Lung (tissue), 12 donors: Measurements from ENCODE around the gene UGT8. TPM values are rescaled to one million over a fixed set of nuclear protein-coding genes. Genes with fewer than 3 reads are reported as not detected.

Source experiments
- ATAC-seq: fragments of 200-7000 bp; cut with Tn5 transposase; one replicate; pipeline ENCODE4 v1.9.1; 2020; ENCODE audit warnings: moderate number of reproducible peaks; ENCODE audit not compliant: insufficient read depth, low FRiP score
- DNase-seq, 3 donors: peaks; one replicate each; pipeline ENCODE4 v3.0.0-alpha.2; 2013 to 2017
- H3K27ac ChIP-seq, 2 donors: one replicate each; pipeline ENCODE4 v1.5.1; 2013; ENCODE audit warnings: mild to moderate bottlenecking in 2 of 2, moderate library complexity in 2 of 2, control low read depth in 1 of 2, inconsistent platforms in 1 of 2, low read depth in 1 of 2, low read length in 1 of 2
- H3K27me3 ChIP-seq, 3 donors: one replicate each; pipeline ENCODE4 v1.5.1; 2013; ENCODE audit warnings: low read length in 2 of 3; ENCODE audit not compliant: control insufficient read depth in 3 of 3, insufficient read depth in 3 of 3
- H3K36me3 ChIP-seq, 4 donors: one replicate each; pipeline ENCODE4 v1.5.1; 2013; ENCODE audit warnings: low read length in 4 of 4, mild to moderate bottlenecking in 1 of 4, moderate library complexity in 1 of 4; ENCODE audit not compliant: control insufficient read depth in 4 of 4, insufficient read depth in 4 of 4
- H3K4me1 ChIP-seq, 5 donors: one replicate each; pipeline ENCODE4 v1.5.1; 2013; ENCODE audit warnings: low read length in 5 of 5, mild to moderate bottlenecking in 2 of 5, moderate library complexity in 1 of 5; ENCODE audit not compliant: control insufficient read depth in 5 of 5, insufficient read depth in 5 of 5
- H3K4me3 ChIP-seq: one replicate; pipeline ENCODE4 v1.5.1; 2013; ENCODE audit warnings: mild to moderate bottlenecking, control low read depth, moderate library complexity
- H3K9ac ChIP-seq, 2 donors: one replicate each; pipeline ENCODE4 v1.5.1; 2013; ENCODE audit warnings: low read length in 2 of 2, control low read depth in 1 of 2; ENCODE audit not compliant: insufficient read depth in 1 of 2
- H3K9me3 ChIP-seq, 4 donors: one replicate each; pipeline ENCODE4 v1.5.1; 2013; ENCODE audit warnings: low read length in 3 of 4, mild to moderate bottlenecking in 1 of 4, moderate library complexity in 1 of 4; ENCODE audit not compliant: control insufficient read depth in 4 of 4, insufficient read depth in 3 of 4
- WGBS, 2 donors: extraction: QIAGEN DNeasy Blood & Tissue Kit; methylation state at CpG; one replicate each; pipeline ENCODE4 v1.1.7; 2013; 5-methylcytosine and 5-hydroxymethylcytosine counted together
- polyA plus RNA-seq, 2 donors: library from polyadenylated mRNA; stranded (reverse); fragments of 200-250 nt; gene quantifications; one replicate each; pipeline ENCODE4 v1.2.1, GENCODE V29; 2013
- total RNA-seq, 2 donors: library from RNA; depleted of rRNA in 1 of 2; stranded (reverse); fragments of >200 nt in 1 of 2; gene quantifications; one replicate each; pipeline ENCODE4 v1.2.1, GENCODE V29; 2014 to 2021
- TF ChIP-seq, protein P1 (sequence below): IDR thresholded peaks from 2 replicates; pipeline ENCODE4 v1.5.1; 2012; ENCODE audit warnings: mild to moderate bottlenecking; ENCODE audit errors: control extremely low read depth, extremely low read depth
- donor health status: control.
- donor health status: control.
- donor health status: Bipolar disorder and iron deficiency.
- donor health status: healthy.
- donor health status: DM: yes; HTN: yes; CAD: no.

Gene UGT8
- total and polyA plus RNA-seq, 4 donors: 0.37 to 9.9 (median 1.8) TPM

DNA sequence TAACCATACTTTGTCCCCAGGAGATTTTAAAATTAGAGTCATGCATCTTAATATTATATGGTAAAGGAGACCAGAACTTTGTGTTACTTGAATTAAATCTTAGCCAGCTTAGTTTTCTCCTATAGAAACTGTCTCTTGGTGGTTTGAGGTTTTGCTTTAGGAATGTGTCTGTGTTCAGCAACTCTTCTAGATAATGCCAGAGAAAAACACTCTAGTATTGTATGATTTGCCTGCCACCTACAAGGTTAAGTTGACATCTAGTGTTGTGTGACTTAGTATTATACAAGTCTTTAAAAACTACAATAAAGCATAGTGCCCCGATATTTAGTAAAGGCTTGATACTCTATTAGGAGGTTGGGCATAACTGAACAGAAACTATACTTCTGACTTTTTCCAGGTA lies 2.1 kb downstream of the UGT8 start:
- Histone ChIP-seq H3K27ac (no peak overlapping the region), H3K27me3 (peaks cover 3 to 37% (median 27%) of the 10 kb centered on the region in 3 donors)

DNA sequence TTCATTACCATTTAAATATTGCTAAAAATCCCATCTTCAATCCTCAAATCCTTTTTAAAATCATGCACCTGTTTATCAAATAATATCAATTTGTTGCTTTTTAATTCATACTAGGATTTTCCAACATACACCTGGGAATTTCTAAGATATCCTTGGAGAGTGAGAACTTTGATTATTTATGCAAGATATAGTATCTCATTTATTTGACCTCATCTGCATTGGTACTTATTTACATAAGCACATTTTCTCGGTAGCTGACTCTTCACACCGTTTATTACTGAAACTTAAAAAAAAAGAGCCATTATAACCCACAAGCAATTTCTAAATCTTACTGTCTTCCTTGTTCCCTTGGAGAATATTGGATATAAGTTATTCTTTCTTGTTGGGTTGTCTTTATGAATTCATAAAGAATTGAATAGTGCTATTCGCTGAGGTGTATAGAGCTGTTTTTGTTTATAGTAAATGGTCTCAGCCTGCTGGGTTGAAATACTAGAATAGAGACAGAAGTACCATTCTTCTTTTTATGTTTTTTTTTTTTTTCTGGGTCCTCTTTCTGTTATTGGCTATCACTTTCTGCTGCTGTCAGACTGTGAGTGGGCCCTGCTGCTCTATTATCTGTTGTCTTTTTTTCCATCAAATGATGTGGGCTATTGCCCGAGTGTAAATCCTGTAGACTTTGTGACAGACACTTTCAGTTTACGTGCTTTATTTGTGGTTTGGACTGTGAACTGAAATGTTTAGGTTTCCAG lies 2.9 kb downstream of the UGT8 start:
- Histone ChIP-seq H3K36me3 (no peaks in the 10 kb centered on the region), H3K27me3 (peaks cover 3 to 37% (median 27%) of the 10 kb centered on the region in 3 donors), H3K9me3 (peaks cover 0 to 3% (median 0%) of the 10 kb centered on the region in 4 donors), H3K4me3 (no peak overlapping the region), H3K4me1 (peaks cover 0 to 12% (median 0%) of the 10 kb centered on the region in 5 donors), H3K27ac (no peak overlapping the region), H3K9ac (no peak overlapping the region)
- no peak for DNase-seq
- TF ChIP-seq, protein P1, sequence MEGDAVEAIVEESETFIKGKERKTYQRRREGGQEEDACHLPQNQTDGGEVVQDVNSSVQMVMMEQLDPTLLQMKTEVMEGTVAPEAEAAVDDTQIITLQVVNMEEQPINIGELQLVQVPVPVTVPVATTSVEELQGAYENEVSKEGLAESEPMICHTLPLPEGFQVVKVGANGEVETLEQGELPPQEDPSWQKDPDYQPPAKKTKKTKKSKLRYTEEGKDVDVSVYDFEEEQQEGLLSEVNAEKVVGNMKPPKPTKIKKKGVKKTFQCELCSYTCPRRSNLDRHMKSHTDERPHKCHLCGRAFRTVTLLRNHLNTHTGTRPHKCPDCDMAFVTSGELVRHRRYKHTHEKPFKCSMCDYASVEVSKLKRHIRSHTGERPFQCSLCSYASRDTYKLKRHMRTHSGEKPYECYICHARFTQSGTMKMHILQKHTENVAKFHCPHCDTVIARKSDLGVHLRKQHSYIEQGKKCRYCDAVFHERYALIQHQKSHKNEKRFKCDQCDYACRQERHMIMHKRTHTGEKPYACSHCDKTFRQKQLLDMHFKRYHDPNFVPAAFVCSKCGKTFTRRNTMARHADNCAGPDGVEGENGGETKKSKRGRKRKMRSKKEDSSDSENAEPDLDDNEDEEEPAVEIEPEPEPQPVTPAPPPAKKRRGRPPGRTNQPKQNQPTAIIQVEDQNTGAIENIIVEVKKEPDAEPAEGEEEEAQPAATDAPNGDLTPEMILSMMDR: no peak
- ATAC-seq: no peak
- 77 to 82% methylated on average over 5 of the region's 5 CpGs for WGBS, 2 donors

More for the DNA sequence above, 2.1 kb downstream of the UGT8 start:
- WGBS, 2 donors: 82 to 89% methylated on average over 1 of the region's 1 CpG
- Histone ChIP-seq H3K4me3 (no peak overlapping the region), H3K9me3 (peaks cover 0 to 3% (median 0%) of the 10 kb centered on the region in 4 donors), H3K9ac (no peak overlapping the region), H3K36me3 (no peaks in the 10 kb centered on the region), H3K4me1 (peaks cover 0 to 12% (median 0%) of the 10 kb centered on the region in 5 donors)
- DNase-seq (no peak), ATAC-seq (no peak)
- TF ChIP-seq, protein P1: no peak

DNA sequence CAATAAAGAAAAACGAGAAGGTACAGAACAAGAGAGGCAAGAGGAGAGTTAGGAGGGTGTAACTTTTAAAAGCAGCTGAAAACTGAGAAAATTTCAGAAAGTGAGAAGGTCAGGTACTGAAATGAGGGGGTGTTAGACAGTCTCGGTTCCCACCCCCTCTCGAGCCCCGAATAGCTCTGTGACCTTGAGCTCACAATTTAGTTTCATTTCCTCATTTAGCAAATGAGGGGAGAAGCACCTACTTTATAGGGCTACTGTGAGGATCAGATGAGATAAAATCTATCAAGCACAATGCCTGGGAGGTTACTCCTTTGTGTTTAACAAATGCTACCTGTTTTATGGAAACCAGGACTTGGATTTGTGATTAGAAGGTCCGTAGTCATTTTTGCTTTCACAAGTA lies 4.9 kb downstream of the UGT8 start:
- Histone ChIP-seq H3K4me3 (no peak overlapping the region), H3K36me3 (no peaks in the 10 kb centered on the region), H3K9ac (no peak overlapping the region), H3K27me3 (peaks cover 0 to 25% (median 15%) of the 10 kb centered on the region in 3 donors), H3K4me1 (peaks cover 0 to 11% (median 0%) of the 10 kb centered on the region in 5 donors), H3K27ac (no peak overlapping the region), H3K9me3 (peaks cover 0 to 3% (median 0%) of the 10 kb centered on the region in 4 donors)
- DNase-seq (no peak), ATAC-seq (no peak)
- 74 to 84% methylated on average over 5 of the region's 5 CpGs for WGBS, 2 donors
- TF ChIP-seq, protein P1: no peak
